HL-60 (cell line): Measurements from ENCODE around the gene EPS8L1. TPM values are rescaled to one million over a fixed set of nuclear protein-coding genes. Genes with fewer than 3 reads are reported as not detected.

Source experiments
- microRNA-seq: library from miRNA; unstranded; fragments of <30 nt; microRNA quantifications from one replicate; pipeline ENCODE4, GENCODE V29; 2018

EPS8L1 gene

Small RNA genes within 50 kb of the gene (microRNA-seq; reads per million reads assigned to microRNA genes)
- not detected for gene MIR7975
